OCI-LY1 (cell line): Measurements from ENCODE around the gene PPP1R27.

ENCODE experiments used
- EZH2 ChIP-seq: fragments of 200-600 bp; sonication (generic), shearing (Covaris generic); IDR thresholded peaks from 2 replicates; pipeline ENCODE4 v1.8.0; 2017; ENCODE audit warnings: borderline replicate concordance, mixed run types, mild to moderate bottlenecking, antibody characterized with exemption, low read length, moderate library complexity, mixed read lengths
- TF ChIP-seq, protein P1 (sequence below): fragments of 200-600 bp; sonication (generic), shearing (Covaris generic); IDR thresholded peaks from 2 replicates; pipeline ENCODE4 v1.5.1; 2017; ENCODE audit warnings: mild to moderate bottlenecking, antibody characterized with exemption, low read length, moderate library complexity, mixed read lengths

DNA sequence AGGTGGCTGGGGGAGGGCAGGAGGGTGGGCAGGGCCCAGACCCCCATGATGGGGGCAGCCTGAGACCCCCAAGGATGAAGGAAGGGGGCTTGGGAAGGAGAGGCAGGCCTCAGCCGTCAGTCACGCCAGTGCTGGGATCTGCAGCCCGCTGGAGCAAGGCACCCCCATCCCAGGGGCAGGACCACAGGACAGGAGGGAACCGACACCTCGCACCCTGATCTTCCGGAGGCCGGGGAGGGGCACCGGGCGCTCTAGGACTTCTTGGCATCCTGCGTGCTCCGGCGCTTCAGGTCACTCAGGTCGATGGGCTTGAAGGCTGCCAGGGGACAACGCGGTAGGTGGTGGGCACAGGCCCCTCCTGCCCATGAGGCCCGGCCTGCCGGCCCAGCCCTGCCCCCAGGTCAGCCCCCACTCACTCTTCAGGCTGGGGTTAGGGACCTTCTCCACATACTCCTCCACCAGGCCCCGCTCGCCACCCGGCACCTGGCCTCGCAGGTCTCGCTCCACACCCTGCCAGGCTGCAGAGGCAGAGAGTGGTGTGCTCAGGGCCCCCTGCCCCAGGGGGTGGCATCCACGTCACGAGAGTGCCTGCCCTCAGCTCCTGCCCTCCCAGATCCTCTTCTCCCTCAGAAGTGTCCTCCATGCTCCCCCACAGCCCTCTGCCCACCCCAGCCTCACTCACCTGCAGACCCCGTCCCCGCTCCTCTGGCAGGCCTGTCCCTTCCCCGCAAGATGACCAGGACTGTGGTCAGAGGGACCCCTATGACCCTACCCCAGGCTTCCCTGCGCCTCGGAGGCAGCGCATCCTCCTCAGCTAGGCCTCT lies 11.6 kb downstream of the PPP1R27 start:
- TF ChIP-seq, protein P1, sequence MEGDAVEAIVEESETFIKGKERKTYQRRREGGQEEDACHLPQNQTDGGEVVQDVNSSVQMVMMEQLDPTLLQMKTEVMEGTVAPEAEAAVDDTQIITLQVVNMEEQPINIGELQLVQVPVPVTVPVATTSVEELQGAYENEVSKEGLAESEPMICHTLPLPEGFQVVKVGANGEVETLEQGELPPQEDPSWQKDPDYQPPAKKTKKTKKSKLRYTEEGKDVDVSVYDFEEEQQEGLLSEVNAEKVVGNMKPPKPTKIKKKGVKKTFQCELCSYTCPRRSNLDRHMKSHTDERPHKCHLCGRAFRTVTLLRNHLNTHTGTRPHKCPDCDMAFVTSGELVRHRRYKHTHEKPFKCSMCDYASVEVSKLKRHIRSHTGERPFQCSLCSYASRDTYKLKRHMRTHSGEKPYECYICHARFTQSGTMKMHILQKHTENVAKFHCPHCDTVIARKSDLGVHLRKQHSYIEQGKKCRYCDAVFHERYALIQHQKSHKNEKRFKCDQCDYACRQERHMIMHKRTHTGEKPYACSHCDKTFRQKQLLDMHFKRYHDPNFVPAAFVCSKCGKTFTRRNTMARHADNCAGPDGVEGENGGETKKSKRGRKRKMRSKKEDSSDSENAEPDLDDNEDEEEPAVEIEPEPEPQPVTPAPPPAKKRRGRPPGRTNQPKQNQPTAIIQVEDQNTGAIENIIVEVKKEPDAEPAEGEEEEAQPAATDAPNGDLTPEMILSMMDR = no peak
- TF ChIP-seq EZH2 = no peak
